ENCODE results near the gene FAM219A. TPM values are rescaled to one million over a fixed set of nuclear protein-coding genes. Genes with fewer than 3 reads are reported as not detected.

The FAM219A gene
- total RNA-seq, 1 experiment from 2014 or later: 38.6 TPM

DNA sequence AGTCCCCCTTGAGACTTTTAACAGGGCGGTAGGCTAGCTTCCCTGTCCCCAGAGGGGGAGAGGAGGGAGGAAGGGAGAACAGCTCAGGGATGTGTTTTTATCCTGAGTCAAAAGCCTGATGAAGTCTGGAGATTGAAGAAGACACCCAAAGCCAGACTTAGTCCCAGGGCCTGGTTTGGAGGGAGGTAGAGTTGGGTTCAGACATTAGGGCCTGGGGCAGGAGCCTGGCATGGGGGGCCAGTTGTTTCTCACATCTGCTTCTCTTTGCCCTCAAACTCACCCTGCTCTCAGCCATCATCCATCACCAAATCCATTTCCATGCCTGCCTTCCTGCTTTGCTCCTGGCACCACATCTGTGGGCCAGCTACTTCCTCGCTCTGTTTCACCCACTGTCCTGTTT is 84.6 kb downstream of the FAM219A start:
- POLR2A ChIA-PET: no interaction called here
- BruUV-seq (replicated peaks): no TSS peak
- Histone ChIP-seq H3K27ac (ENCODE audit: low read length) (no peak overlapping the region), H3K9me3 (ENCODE audit: control insufficient read depth, insufficient read depth, low read depth, low read length) (no peaks in the 10 kb centered on the region), H3K4me3 (ENCODE audit: low read depth in 2 of 2, low read length in 2 of 2) (no peak overlapping the region), H3K4me1 (ENCODE audit: control insufficient read depth, insufficient read depth, low read length) (peaks cover 10% of the 10 kb centered on the region), H3K27me3 (ENCODE audit: control insufficient read depth, insufficient read depth, low read length) (no peaks in the 10 kb centered on the region), H3K36me3 (ENCODE audit: control insufficient read depth, insufficient read depth, low read length) (no peaks in the 10 kb centered on the region)
- in situ Hi-C loops (cut with HindIII; ENCODE audit: low pct_unique_long_range_greater_than_20kb, low sequenced_read_pairs): no loop called here
- ATAC-seq (no peak), DNase-seq (ENCODE audit: low read depth, low spot score) (no peak)
- intact Hi-C loops (cut with micrococcal nuclease; ENCODE audit: unreplicated experiment): no loop called here
- TF ChIP-seq TCF7L2 (IDR thresholded peaks at IDR 0.05; ENCODE audit: low read depth, low read length) (no peak), REST (IDR thresholded peaks at IDR 0.05; ENCODE audit: insufficient read depth in 1 of 2, low read depth in 2 of 2, low read length in 1 of 2) (no peak), SIN3A (IDR thresholded peaks at IDR 0.05; ENCODE audit: borderline replicate concordance, insufficient read depth, low read depth, low read length) (no peak), POLR2AphosphoS5 (IDR thresholded peaks at IDR 0.05; ENCODE audit: low read depth, low read length) (no peak)
- TF ChIP-seq, protein P1, sequence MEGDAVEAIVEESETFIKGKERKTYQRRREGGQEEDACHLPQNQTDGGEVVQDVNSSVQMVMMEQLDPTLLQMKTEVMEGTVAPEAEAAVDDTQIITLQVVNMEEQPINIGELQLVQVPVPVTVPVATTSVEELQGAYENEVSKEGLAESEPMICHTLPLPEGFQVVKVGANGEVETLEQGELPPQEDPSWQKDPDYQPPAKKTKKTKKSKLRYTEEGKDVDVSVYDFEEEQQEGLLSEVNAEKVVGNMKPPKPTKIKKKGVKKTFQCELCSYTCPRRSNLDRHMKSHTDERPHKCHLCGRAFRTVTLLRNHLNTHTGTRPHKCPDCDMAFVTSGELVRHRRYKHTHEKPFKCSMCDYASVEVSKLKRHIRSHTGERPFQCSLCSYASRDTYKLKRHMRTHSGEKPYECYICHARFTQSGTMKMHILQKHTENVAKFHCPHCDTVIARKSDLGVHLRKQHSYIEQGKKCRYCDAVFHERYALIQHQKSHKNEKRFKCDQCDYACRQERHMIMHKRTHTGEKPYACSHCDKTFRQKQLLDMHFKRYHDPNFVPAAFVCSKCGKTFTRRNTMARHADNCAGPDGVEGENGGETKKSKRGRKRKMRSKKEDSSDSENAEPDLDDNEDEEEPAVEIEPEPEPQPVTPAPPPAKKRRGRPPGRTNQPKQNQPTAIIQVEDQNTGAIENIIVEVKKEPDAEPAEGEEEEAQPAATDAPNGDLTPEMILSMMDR (IDR thresholded peaks at IDR 0.05): no peak
- CTCF ChIA-PET: interaction anchor here (1.2 kb wide), 1 partner anchor 38 kb away, joined by 4 read pairs; no protein-coding TSS in a partner anchor

GRCh38 chr9:34372467-34373011 is 85.8 kb downstream of the FAM219A start:
- Histone ChIP-seq H3K4me3 (ENCODE audit: low read depth in 2 of 2, low read length in 2 of 2) (no peak overlapping the region), H3K27me3 (ENCODE audit: control insufficient read depth, insufficient read depth, low read length) (no peaks in the 10 kb centered on the region), H3K9me3 (ENCODE audit: control insufficient read depth, insufficient read depth, low read depth, low read length) (no peaks in the 10 kb centered on the region), H3K36me3 (ENCODE audit: control insufficient read depth, insufficient read depth, low read length) (no peaks in the 10 kb centered on the region), H3K27ac (ENCODE audit: low read length) (no peak overlapping the region), H3K4me1 (ENCODE audit: control insufficient read depth, insufficient read depth, low read length) (peaks cover 10% of the 10 kb centered on the region)
- CTCF ChIA-PET: interaction anchor here (1.2 kb wide), 1 partner anchor 36 kb away, joined by 4 read pairs; no protein-coding TSS in a partner anchor
- ATAC-seq (no peak), DNase-seq (ENCODE audit: low read depth, low spot score) (no peak)
- POLR2A ChIA-PET: no interaction called here
- no peak for TF ChIP-seq POLR2AphosphoS5 (IDR thresholded peaks at IDR 0.05; ENCODE audit: low read depth, low read length)
- BruUV-seq (replicated peaks): no TSS peak
- in situ Hi-C loops (cut with HindIII; ENCODE audit: low pct_unique_long_range_greater_than_20kb, low sequenced_read_pairs) (no loop called here), intact Hi-C loops (cut with micrococcal nuclease; ENCODE audit: unreplicated experiment) (no loop called here)

GRCh38 chr9:34371886-34372466 is 86.4 kb downstream of the FAM219A start:
- TF ChIP-seq POLR2AphosphoS5 (IDR thresholded peaks at IDR 0.05; ENCODE audit: low read depth, low read length) (no peak), SIN3A (IDR thresholded peaks at IDR 0.05; ENCODE audit: borderline replicate concordance, insufficient read depth, low read depth, low read length) (no peak), TCF7L2 (IDR thresholded peaks at IDR 0.05; ENCODE audit: low read depth, low read length) (no peak)
- TF ChIP-seq, protein P1 (IDR thresholded peaks at IDR 0.05): no peak
- in situ Hi-C loops (cut with HindIII; ENCODE audit: low pct_unique_long_range_greater_than_20kb, low sequenced_read_pairs): no loop called here
- Histone ChIP-seq H3K27me3 (ENCODE audit: control insufficient read depth, insufficient read depth, low read length) (no peaks in the 10 kb centered on the region), H3K36me3 (ENCODE audit: control insufficient read depth, insufficient read depth, low read length) (no peaks in the 10 kb centered on the region), H3K9me3 (ENCODE audit: control insufficient read depth, insufficient read depth, low read depth, low read length) (no peaks in the 10 kb centered on the region), H3K4me3 (ENCODE audit: low read depth in 2 of 2, low read length in 2 of 2) (no peak overlapping the region), H3K27ac (ENCODE audit: low read length) (no peak overlapping the region), H3K4me1 (ENCODE audit: control insufficient read depth, insufficient read depth, low read length) (peaks cover 10% of the 10 kb centered on the region)
- no TSS peak for BruUV-seq (replicated peaks)
- ChIA-PET CTCF (no interaction called here), POLR2A (no interaction called here)
- DNase-seq (ENCODE audit: low read depth, low spot score): no peak
- intact Hi-C loops (cut with micrococcal nuclease; ENCODE audit: unreplicated experiment): no loop called here
- ATAC-seq: no peak
